Measurements from ENCODE around the gene FRMD1.

GRCh38 chr6:168103050-168103830 is 24.2 kb upstream of the FRMD1 start:
- TF ChIP-seq CTCF (IDR thresholded peaks at IDR 0.05) (no peak), POLR2A (IDR thresholded peaks at IDR 0.05) (no peak)

All from right lobe of liver (tissue), 4 donors.